ENCODE measurements around the gene DIO1. TPM values are rescaled to one million over a fixed set of nuclear protein-coding genes. Genes with fewer than 3 reads are reported as not detected.
A peak's percentile ranks its signal among the peaks of the same experiment; 100 is the strongest.

The DIO1 gene
- total and polyA plus RNA-seq, 8 donors = not detected

GRCh38 chr1:53906121-53906520, 12.1 kb downstream of the DIO1 start:
- 89 to 97% (median 93%) methylated on average over 4 of the region's 4 CpGs for WGBS, 5 donors
- Histone ChIP-seq H3K27me3 (no peaks in the 10 kb centered on the region), H3K27ac (no peak overlapping the region), H3K9me3 (no peaks in the 10 kb centered on the region), H3K4me1 (peaks cover 0 to 21% (median 9%) of the 10 kb centered on the region in 4 donors), H3K36me3 (peaks cover 0 to 7% (median 3%) of the 10 kb centered on the region in 4 donors), H3K4me3 (no peak overlapping the region)
- TF ChIP-seq EP300 (IDR thresholded peaks at IDR 0.05) (no peak), CTCF (IDR thresholded peaks at IDR 0.05) (no peak)
- no peak for DNase-seq
- intact Hi-C loops (cut with DNase I; ENCODE audit: low total_unique reads) = no loop called here

GRCh38 chr1:53909946-53910345, 16.0 kb downstream of the DIO1 start:
- intact Hi-C loops (cut with DNase I; ENCODE audit: low total_unique reads) = no loop called here
- H3K27ac ChIP-seq = no peak overlapping the region
- no peaks in the 10 kb centered on the region for H3K9me3 ChIP-seq
- no peak overlapping the region for H3K4me3 ChIP-seq
- H3K4me1 ChIP-seq = peaks cover 0 to 12% (median 6%) of the 10 kb centered on the region in 4 donors
- TF ChIP-seq POLR2AphosphoS5 (IDR thresholded peaks at IDR 0.05) (no peak), POLR2A (IDR thresholded peaks at IDR 0.05) (no peak), EP300 (IDR thresholded peaks at IDR 0.05) (no peak), CTCF (IDR thresholded peaks at IDR 0.05) (no peak)
- no peaks in the 10 kb centered on the region for H3K27me3 ChIP-seq
- H3K36me3 ChIP-seq = peaks cover 0 to 23% (median 11%) of the 10 kb centered on the region in 4 donors
- DNase-seq = peak in 1 of 2 donors; percentile 35
- 51 to 76% (median 61%) methylated on average over 3 of the region's 3 CpGs for WGBS, 5 donors

- intact Hi-C loops (cut with DNase I; ENCODE audit: low total_unique reads) = no loop called here
- peaks cover 0 to 17% (median 8%) of the 10 kb centered on the region in 4 donors for H3K4me1 ChIP-seq
- H3K27me3 ChIP-seq = no peaks in the 10 kb centered on the region
- H3K9me3 ChIP-seq = no peaks in the 10 kb centered on the region
- no peak overlapping the region for H3K27ac ChIP-seq
- H3K4me3 ChIP-seq = no peak overlapping the region
- DNase-seq = no peak
- H3K36me3 ChIP-seq = peaks cover 0 to 24% (median 18%) of the 10 kb centered on the region in 4 donors
- 89 to 97% (median 94%) methylated on average over 4 of the region's 4 CpGs for WGBS, 5 donors
- TF ChIP-seq POLR2AphosphoS5 (IDR thresholded peaks at IDR 0.05) (no peak), POLR2A (IDR thresholded peaks at IDR 0.05) (no peak), CTCF (IDR thresholded peaks at IDR 0.05) (no peak), EP300 (IDR thresholded peaks at IDR 0.05) (no peak)
Measured at GRCh38 chr1:53911442-53911841, 17.5 kb downstream of the DIO1 start.

- H3K27ac ChIP-seq = no peak overlapping the region
- peaks cover 0 to 18% (median 8%) of the 10 kb centered on the region in 4 donors for H3K4me1 ChIP-seq
- no peaks in the 10 kb centered on the region for H3K27me3 ChIP-seq
- H3K4me3 ChIP-seq = no peak overlapping the region
- WGBS, 5 donors = 81 to 85% (median 84%) methylated on average over 5 of the region's 5 CpGs
- H3K36me3 ChIP-seq = peaks cover 0 to 27% (median 19%) of the 10 kb centered on the region in 4 donors
- no peak for DNase-seq
- TF ChIP-seq POLR2AphosphoS5 (IDR thresholded peaks at IDR 0.05) = no peak
- no peak for TF ChIP-seq POLR2A (IDR thresholded peaks at IDR 0.05)
- intact Hi-C loops (cut with DNase I; ENCODE audit: low total_unique reads) = no loop called here
- H3K9me3 ChIP-seq = no peaks in the 10 kb centered on the region
Measured at GRCh38 chr1:53913352-53914033, 19.5 kb downstream of the DIO1 start.

- peaks cover 8 to 21% (median 15%) of the 10 kb centered on the region in 4 donors for H3K4me1 ChIP-seq
- peak in 1 of 3 donors; percentile 52 for TF ChIP-seq POLR2AphosphoS5 (IDR thresholded peaks at IDR 0.05)
- no peak for TF ChIP-seq EP300 (IDR thresholded peaks at IDR 0.05)
- intact Hi-C loops (cut with DNase I; ENCODE audit: low total_unique reads) = no loop called here
- no peaks in the 10 kb centered on the region for H3K9me3 ChIP-seq
- H3K27ac ChIP-seq = peak overlapping the region; percentile 69 to 85 (median 80)
- no peak overlapping the region for H3K4me3 ChIP-seq
- H3K27me3 ChIP-seq = no peaks in the 10 kb centered on the region
- no peak for DNase-seq
- 28 to 57% (median 51%) methylated on average over 5 of the region's 5 CpGs for WGBS, 5 donors
- H3K36me3 ChIP-seq = peaks cover 4 to 52% (median 44%) of the 10 kb centered on the region in 4 donors
Measured at GRCh38 chr1:53918343-53918742, 24.4 kb downstream of the DIO1 start.

Data from stomach (tissue), 9 donors.